HTR-8/SVneo (cell line): ENCODE results near the gene SERPINB1.
A peak's percentile ranks its signal among the peaks of the same experiment; 100 is the strongest.
"Not testable (repeated sequence)": the region's sequence is repeated elsewhere in the genome, so short reads cannot be mapped to it uniquely, and the experiment has no call there.

Source experiments
- DNase-seq: peaks from one replicate; pipeline ENCODE4 v3.0.0; 2011; ENCODE audit warnings: low spot score, mixed read lengths; ENCODE audit not compliant: insufficient read length
- FAIRE-seq: peaks from 2 replicates; lab custom pipeline; 2011; peaks lifted over from hg19 to GRCh38; lab: Jason Lieb, UNC

SERPINB1 gene

DNA sequence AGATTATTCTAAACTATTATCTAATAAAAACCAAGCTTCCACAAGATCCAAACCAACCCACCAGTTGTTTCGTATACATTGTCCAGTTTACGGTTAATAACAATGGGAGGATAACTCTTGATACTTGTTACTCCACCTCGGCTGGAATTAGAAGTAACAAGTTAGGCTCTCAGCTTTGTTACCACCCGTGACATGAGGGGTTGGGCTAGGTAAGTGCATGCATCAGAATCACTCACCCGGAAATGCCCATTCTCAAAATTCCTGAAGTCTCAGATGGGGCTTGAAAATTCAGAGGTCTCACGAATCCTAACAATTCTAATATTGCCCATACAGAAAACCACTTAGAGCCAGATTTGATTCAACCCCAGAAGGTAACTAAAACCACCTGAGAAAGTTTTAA lies 27.0 kb upstream of the SERPINB1 start:
- FAIRE-seq, result no peak

DNA sequence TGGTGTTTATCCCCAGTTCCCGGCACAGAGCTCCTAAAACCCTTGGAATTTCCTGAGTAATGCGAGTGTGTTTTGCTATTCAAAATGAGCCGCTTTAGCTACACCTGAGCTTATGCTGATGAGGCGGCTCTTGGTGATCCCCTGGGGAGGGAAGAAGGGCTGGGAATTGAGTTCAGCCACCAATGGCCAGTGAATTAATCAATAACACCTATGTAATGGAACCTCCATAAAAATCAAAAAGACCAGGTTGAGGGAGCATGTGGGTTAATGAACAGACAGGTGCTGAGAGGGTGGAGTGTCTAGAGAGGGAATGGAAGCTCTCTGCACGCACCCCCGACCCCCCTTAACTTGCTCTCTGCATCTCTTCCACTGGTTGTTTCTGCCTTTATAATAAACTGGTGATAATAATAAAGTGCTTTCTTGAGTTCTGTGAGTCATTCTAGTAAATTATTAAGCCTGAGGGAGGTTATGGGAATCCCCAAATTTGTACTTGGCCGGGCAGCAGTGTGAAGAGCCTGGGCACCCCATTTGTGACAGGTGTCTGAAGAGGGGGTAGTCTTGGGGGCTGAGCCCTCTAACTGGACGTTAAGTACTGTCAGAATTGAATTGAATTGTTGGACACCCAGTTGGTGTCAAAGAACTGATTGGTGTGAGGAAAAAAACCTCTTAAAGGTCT lies 24.6 kb upstream of the SERPINB1 start:
- no peak for FAIRE-seq

More for the DNA sequence above, 27.0 kb upstream of the SERPINB1 start:
- no peak for DNase-seq

DNA sequence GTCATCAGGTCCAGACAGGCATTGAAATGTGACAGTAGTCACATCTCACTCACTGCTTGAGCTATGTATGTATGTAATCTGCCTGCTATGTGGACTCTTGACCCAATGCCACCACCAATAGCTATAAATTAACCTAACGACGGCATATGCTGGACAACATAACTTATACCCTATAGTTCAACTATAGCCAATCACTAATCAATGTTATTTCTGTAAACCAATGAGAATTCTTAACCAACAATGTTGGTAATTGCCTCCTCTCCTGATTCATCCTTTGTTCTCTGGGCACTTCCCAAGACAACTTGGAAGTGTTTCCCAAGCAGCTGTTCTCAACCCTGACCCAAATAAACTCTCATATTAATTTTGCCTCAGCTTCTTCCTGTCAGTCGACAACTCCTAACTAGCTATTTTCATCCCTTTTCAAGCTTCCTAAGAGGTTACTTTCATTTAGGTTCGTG lies 24.1 kb upstream of the SERPINB1 start:
- FAIRE-seq (no peak), DNase-seq (no peak)

More for the DNA sequence above, 24.6 kb upstream of the SERPINB1 start:
- DNase-seq, result no peak

- DNase-seq, result no peak
- FAIRE-seq, result no peak
Measured at GRCh38 chr6:2865270-2865669, 23.6 kb upstream of the SERPINB1 start.

DNA sequence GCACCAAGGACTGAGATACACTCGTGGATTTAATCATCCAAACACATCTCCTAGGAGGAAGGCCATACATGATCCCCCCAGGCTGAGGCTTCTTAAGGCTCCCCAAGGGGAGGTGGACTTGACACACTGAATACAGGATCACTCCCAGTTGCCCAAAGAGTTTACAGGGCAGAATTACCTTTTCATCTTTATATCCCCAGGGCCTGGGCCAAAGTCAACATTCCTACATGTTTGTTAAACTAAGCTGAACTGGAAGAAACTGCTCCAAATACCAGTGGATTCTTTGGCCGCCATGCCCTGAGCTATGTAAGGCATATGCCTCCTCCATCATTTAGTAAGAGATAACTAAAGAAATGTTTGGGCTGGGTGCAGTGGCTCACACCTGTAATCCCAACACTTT lies 22.2 kb upstream of the SERPINB1 start:
- FAIRE-seq (no peak), DNase-seq (no peak)

DNA sequence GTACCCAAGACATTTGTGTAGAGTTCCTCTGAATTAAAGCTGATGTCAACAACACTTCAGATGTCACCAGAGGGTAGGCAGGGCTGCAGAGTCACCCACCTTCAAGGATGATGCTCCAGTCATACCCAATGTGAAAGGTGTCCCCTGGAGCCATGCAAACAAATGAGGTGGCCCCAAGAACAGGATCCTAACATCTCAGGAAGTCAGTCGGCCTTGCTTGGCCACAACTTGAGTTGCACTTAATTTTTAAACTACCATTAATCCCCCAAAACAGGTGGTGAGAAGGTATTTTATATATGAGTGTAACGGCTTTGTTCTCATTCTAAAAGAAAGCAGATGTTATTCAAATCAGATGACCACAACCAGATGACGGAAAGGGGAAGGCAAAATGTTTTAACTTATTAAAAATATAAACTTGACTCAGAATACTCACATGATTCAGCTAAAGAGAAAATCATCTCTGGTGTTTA lies 21.1 kb upstream of the SERPINB1 start:
- no peak for FAIRE-seq
- DNase-seq, result no peak

DNA sequence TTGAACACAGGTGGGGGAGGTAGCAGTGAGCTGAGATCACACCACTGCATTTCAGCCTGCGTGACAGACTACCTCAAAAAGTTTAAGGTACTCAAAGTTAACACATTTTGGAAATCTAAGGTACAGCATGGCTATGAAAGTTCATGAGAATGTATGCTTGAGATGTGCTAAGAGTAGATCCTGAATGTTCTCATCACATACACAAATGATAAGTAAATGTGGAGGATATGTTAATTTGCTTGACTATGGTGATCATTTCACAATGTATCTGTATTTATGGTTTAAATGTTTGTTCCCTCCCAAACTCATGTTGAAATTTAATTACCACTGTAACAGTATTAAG lies 20.1 kb upstream of the SERPINB1 start:
- DNase-seq (no peak), FAIRE-seq (no peak)

DNA sequence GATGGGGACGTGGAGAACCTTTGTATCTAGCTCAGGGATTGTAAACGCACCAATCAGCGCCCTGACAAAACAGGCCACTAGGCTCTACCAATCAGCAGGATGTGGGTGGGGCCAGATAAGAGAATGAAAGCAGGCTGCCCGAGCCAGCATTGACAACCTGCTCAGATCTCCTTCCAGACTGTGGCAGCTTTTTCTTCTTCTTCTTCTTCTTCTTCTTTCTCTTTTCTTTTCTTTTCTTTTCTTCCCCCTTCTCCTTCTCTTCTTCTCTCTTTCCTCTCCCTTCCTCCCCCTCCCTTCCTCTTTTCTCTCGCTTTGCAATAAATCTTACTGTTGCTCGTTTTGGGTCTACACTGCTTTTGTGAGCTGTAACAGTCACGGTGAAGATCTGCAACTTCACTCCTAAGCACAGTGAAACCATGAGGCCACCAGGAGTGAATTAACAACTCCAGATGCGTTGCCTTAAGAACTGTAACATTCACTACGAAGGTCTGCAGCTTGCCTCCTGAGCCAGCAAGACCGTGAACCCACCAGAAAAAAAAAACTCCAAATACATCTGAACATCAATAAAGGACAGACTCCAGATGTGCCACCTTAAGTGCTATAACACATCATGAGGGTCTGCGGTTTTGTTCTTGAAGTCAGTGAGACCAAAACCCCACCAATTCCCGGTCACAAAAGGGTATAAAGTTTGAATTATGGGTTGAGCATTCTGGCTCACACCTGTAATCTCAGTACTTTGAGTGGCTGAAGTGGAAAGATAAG lies 19.6 kb upstream of the SERPINB1 start:
- DNase-seq, result no peak
- no peak for FAIRE-seq

GRCh38 chr6:2860706-2861059 lies 19.0 kb upstream of the SERPINB1 start:
- FAIRE-seq, DNase-seq: not testable (repeated sequence)

- not testable (repeated sequence) for DNase-seq, FAIRE-seq
Measured at GRCh38 chr6:2859798-2860705, 18.4 kb upstream of the SERPINB1 start.

GRCh38 chr6:2859185-2859700 lies 17.6 kb upstream of the SERPINB1 start:
- FAIRE-seq, result no peak
- no peak for DNase-seq

GRCh38 chr6:2857580-2858337 lies 16.1 kb upstream of the SERPINB1 start:
- DNase-seq (peak; percentile 84), FAIRE-seq (no peak)

- DNase-seq, result no peak
- FAIRE-seq, result no peak
Measured at GRCh38 chr6:2857185-2857579, 15.5 kb upstream of the SERPINB1 start.

- FAIRE-seq, result no peak
- no peak for DNase-seq
Measured at GRCh38 chr6:2855061-2855519, 13.4 kb upstream of the SERPINB1 start.

DNA sequence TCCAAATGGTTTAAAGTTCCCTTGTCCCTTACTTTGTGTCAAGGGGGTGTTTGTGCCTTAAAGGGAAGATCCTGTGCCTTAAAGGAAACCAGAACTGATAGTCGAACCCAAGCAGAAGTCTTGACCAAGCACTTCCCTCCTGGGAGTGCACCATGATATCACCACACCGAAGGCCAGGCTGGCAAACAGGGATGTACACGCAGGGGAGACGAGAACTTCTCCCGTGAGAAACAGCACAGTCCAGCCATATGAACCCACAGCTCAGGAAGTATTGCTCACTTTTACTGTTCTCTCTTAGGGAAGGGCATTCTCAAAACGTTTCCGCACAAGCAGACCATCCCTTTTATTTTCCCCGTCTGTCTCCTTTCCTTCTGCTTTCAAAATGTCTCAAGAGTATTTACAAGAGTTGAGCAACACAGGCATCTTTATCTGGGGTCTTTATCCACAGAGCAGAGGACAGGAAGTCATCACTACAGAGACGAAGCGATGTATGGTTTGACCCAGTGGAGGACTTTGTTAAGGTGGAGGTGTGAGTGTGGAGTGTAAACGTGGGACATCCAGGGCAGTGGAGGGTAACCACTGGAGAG lies 12.8 kb upstream of the SERPINB1 start:
- FAIRE-seq (no peak), DNase-seq (no peak)

GRCh38 chr6:2853769-2854395 lies 12.2 kb upstream of the SERPINB1 start:
- FAIRE-seq (no peak), DNase-seq (peak; percentile 79)

- FAIRE-seq, DNase-seq: not testable (repeated sequence)
Measured at GRCh38 chr6:2853378-2853768, 11.7 kb upstream of the SERPINB1 start.

GRCh38 chr6:2852921-2853322 lies 11.3 kb upstream of the SERPINB1 start:
- FAIRE-seq (no peak), DNase-seq (no peak)

- FAIRE-seq, result peak; percentile 26
- DNase-seq, result no peak
Measured at GRCh38 chr6:2852514-2852855, 10.8 kb upstream of the SERPINB1 start.
